Immature natural killer cell (primary cell): ENCODE results near the gene CLECL1. TPM values are rescaled to one million over a fixed set of nuclear protein-coding genes. Genes with fewer than 3 reads are reported as not detected.
A peak's percentile ranks its signal among the peaks of the same experiment; 100 is the strongest.
"Not testable (repeated sequence)": the region's sequence is repeated elsewhere in the genome, so short reads cannot be mapped to it uniquely, and the experiment has no call there.

Experiments used
- DNase-seq, 3 donors: peaks; one replicate each; pipeline ENCODE4 v3.0.0; 2022; ENCODE audit warnings: mixed read lengths in 1 of 3
- H3K27ac Mint-ChIP-seq, 6 donors: one replicate each; pipeline ENCODE4 v1.8.0; 2020; ENCODE audit warnings: mixed read lengths in 6 of 6, mild to moderate bottlenecking in 5 of 6, inconsistent platforms in 4 of 6, moderate library complexity in 3 of 6
- H3K27me3 Mint-ChIP-seq, 3 donors: one replicate each; pipeline ENCODE4 v1.8.0; 2020 to 2021; ENCODE audit warnings: low read depth in 3 of 3, mild to moderate bottlenecking in 3 of 3, mixed read lengths in 3 of 3, moderate library complexity in 3 of 3, inconsistent platforms in 1 of 3
- H3K36me3 Mint-ChIP-seq, 3 donors: one replicate each; pipeline ENCODE4 v1.8.0; 2020; ENCODE audit warnings: mixed read lengths in 3 of 3, inconsistent platforms in 2 of 3, mild to moderate bottlenecking in 2 of 3
- H3K4me1 Mint-ChIP-seq, 2 donors: one replicate each; pipeline ENCODE4 v1.8.0; 2020; ENCODE audit warnings: inconsistent platforms in 2 of 2, mild to moderate bottlenecking in 2 of 2, mixed read lengths in 2 of 2, moderate library complexity in 1 of 2
- H3K4me3 Mint-ChIP-seq, 5 donors: one replicate each; pipeline ENCODE4 v1.8.0; 2020; ENCODE audit warnings: mild to moderate bottlenecking in 5 of 5, mixed read lengths in 5 of 5, inconsistent platforms in 3 of 5, moderate library complexity in 3 of 5
- H3K9me3 Mint-ChIP-seq, 6 donors: one replicate each; pipeline ENCODE4 v1.8.0; 2020; ENCODE audit warnings: mild to moderate bottlenecking in 6 of 6, mixed read lengths in 6 of 6, inconsistent platforms in 4 of 6, moderate library complexity in 3 of 6
- polyA plus RNA-seq, 3 donors: library from polyadenylated mRNA; unstranded; fragments of 300-500 nt; fragmentation: Illumina TruSeq; gene quantifications; one replicate each; pipeline ENCODE4 v1.2.3, GENCODE V29; 2021

CLECL1 gene
- polyA plus RNA-seq, 3 donors from 2014 or later, result 1.2 to 3.5 TPM; not detected in 1

DNA sequence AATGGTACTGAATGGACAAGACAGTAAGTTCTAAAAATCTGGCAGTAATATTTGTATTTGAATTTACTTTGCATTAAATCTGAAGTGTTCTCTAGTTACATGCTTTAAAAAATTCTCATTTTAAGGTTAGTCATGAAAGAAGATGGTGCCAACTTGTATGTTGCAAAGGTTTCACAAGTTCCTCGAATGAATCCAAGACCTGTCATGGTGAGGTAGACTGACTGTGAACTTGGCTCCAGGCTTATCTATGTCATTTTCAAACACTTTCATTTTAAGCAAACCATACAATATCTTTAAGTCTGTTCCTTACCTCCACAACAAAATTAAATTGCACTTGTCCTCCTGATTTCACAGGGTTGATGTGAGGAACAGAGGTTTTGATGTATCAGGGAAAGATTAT lies 40.0 kb downstream of the CLECL1 start:
- H3K4me1 Mint-ChIP-seq, result peaks cover 29 to 51% of the 10 kb centered on the region in 2 donors
- H3K27ac Mint-ChIP-seq, result peak overlapping the region in 5 of 6 donors; percentile 74 to 82 (median 80)
- peaks cover 0 to 12% (median 6%) of the 10 kb centered on the region in 6 donors for H3K9me3 Mint-ChIP-seq
- no peak for DNase-seq
- peaks cover 0 to 1% (median 1%) of the 10 kb centered on the region in 3 donors for H3K27me3 Mint-ChIP-seq
- H3K4me3 Mint-ChIP-seq, result no peak overlapping the region
- H3K36me3 Mint-ChIP-seq, result peaks cover 72 to 92% (median 82%) of the 10 kb centered on the region in 3 donors

DNA sequence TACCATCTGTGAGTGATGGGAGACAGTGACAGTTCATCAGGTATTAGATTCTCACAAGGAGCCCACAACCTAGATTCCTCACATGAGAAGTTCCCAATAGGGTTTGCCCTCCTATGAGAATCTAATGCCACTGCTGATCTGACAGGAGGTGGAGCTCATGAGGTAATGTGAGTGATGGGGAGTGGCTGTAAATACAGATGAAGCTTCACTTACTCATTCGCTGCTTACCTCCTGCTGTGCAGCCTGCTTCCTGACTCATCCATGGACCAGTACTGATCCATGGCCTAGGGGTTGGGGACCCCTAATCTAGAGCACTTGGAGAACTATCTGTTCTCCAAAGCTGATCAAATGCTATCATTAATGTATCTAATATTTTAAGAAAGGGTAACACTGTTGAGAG lies 45.7 kb downstream of the CLECL1 start:
- H3K9me3 Mint-ChIP-seq, result peaks cover 8 to 21% (median 13%) of the 10 kb centered on the region in 6 donors
- H3K36me3 Mint-ChIP-seq, result peaks cover 66 to 71% (median 69%) of the 10 kb centered on the region in 3 donors
- peak overlapping the region in 2 of 5 donors; percentile 46 to 53 for H3K4me3 Mint-ChIP-seq
- peaks cover 0 to 1% (median 0%) of the 10 kb centered on the region in 3 donors for H3K27me3 Mint-ChIP-seq
- H3K27ac Mint-ChIP-seq, result peak overlapping the region; percentile 35 to 89 (median 84)
- H3K4me1 Mint-ChIP-seq, result peaks cover 66 to 95% of the 10 kb centered on the region in 2 donors
- no peak for DNase-seq

- peak overlapping the region; percentile 60 to 80 (median 73) for H3K4me3 Mint-ChIP-seq
- DNase-seq, result no peak
- H3K9me3 Mint-ChIP-seq, result peaks cover 8 to 21% (median 13%) of the 10 kb centered on the region in 6 donors
- peaks cover 0 to 1% (median 0%) of the 10 kb centered on the region in 3 donors for H3K27me3 Mint-ChIP-seq
- peaks cover 65 to 69% (median 66%) of the 10 kb centered on the region in 3 donors for H3K36me3 Mint-ChIP-seq
- H3K4me1 Mint-ChIP-seq, result peaks cover 57 to 93% of the 10 kb centered on the region in 2 donors
- peak overlapping the region; percentile 82 to 93 (median 88) for H3K27ac Mint-ChIP-seq
Measured at GRCh38 chr12:9685915-9686314, 47.0 kb downstream of the CLECL1 start.

DNA sequence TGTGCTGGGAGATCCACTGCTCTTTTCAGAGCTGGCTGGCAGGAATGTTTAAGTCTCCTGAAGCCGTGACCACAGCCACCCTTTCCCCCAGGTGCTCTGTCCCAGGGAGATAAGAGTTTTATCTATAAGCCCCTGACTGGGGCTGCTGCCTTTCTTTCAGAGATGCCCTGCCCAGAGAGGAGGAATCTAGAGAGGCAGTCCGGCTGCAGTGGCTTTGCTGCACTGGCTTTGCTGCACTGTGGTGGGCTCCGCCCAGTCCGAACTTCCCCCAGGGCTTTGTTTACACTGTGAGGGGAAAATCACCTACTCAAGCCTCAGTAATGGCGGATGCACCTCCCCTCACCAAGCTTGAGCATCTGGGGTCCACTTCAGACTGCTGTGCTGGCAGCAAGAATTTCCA lies 47.5 kb downstream of the CLECL1 start:
- peak overlapping the region; percentile 82 to 93 (median 88) for H3K27ac Mint-ChIP-seq
- peak in 1 of 3 donors; percentile 5 for DNase-seq
- peaks cover 8 to 21% (median 13%) of the 10 kb centered on the region in 6 donors for H3K9me3 Mint-ChIP-seq
- not testable (repeated sequence) for H3K27me3 Mint-ChIP-seq
- peaks cover 65 to 69% (median 66%) of the 10 kb centered on the region in 3 donors for H3K36me3 Mint-ChIP-seq
- H3K4me3 Mint-ChIP-seq, result peak overlapping the region; percentile 60 to 80 (median 73)
- peaks cover 52 to 93% of the 10 kb centered on the region in 2 donors for H3K4me1 Mint-ChIP-seq

GRCh38 chr12:9682949-9683348 lies 49.9 kb downstream of the CLECL1 start:
- H3K36me3 Mint-ChIP-seq, result peaks cover 60 to 65% (median 62%) of the 10 kb centered on the region in 3 donors
- peaks cover 7 to 17% (median 9%) of the 10 kb centered on the region in 6 donors for H3K9me3 Mint-ChIP-seq
- not testable (repeated sequence) for DNase-seq, H3K27me3 Mint-ChIP-seq
- H3K4me1 Mint-ChIP-seq, result peaks cover 57 to 96% of the 10 kb centered on the region in 2 donors
- peak overlapping the region in 2 of 5 donors; percentile 48 to 49 for H3K4me3 Mint-ChIP-seq
- H3K27ac Mint-ChIP-seq, result peak overlapping the region; percentile 20 to 80 (median 65)

- H3K27me3 Mint-ChIP-seq, DNase-seq: not testable (repeated sequence)
- Mint-ChIP-seq H3K4me1 (peaks cover 57 to 96% of the 10 kb centered on the region in 2 donors), H3K27ac (peak overlapping the region in 5 of 6 donors; percentile 26 to 80 (median 57)), H3K4me3 (peak overlapping the region in 1 of 5 donors; percentile 10), H3K36me3 (peaks cover 60 to 66% (median 61%) of the 10 kb centered on the region in 3 donors), H3K9me3 (peaks cover 7 to 17% (median 9%) of the 10 kb centered on the region in 6 donors)
Measured at GRCh38 chr12:9682508-9682907, 50.4 kb downstream of the CLECL1 start.

DNA sequence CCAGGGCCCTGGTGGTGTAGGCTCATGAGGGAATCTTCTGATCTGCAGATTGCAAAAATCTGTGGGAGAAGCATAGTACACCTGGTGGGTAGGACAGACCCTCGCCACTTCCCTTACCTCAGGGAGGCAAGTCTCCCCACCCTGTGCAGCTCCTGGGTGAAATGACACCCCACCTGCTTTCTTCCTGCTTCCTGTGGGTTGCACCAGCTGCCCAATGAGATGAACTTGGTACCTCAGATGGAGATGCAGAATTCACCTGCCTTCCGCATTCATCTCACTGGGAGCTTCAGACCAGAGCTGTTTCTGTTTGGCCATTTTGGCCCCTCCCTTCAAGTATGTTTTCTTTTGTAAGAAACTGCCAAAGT lies 58.7 kb downstream of the CLECL1 start:
- Mint-ChIP-seq H3K4me1 (peaks cover 74 to 98% of the 10 kb centered on the region in 2 donors), H3K27ac (peak overlapping the region; percentile 57 to 96 (median 94)), H3K36me3 (peaks cover 32 to 55% (median 39%) of the 10 kb centered on the region in 3 donors), H3K27me3 (peaks cover 0 to 4% (median 0%) of the 10 kb centered on the region in 3 donors), H3K4me3 (peak overlapping the region; percentile 70 to 89 (median 75)), H3K9me3 (no peaks in the 10 kb centered on the region)
- DNase-seq, result peak in 1 of 3 donors; percentile 37

- peak overlapping the region; percentile 86 to 96 (median 94) for H3K27ac Mint-ChIP-seq
- peaks cover 0 to 3% (median 0%) of the 10 kb centered on the region in 3 donors for H3K27me3 Mint-ChIP-seq
- DNase-seq, result peak in 2 of 3 donors; percentile 12 to 45
- H3K36me3 Mint-ChIP-seq, result peaks cover 31 to 53% (median 39%) of the 10 kb centered on the region in 3 donors
- H3K9me3 Mint-ChIP-seq, result no peaks in the 10 kb centered on the region
- H3K4me3 Mint-ChIP-seq, result peak overlapping the region; percentile 70 to 89 (median 75)
- peaks cover 76 to 99% of the 10 kb centered on the region in 2 donors for H3K4me1 Mint-ChIP-seq
Measured at GRCh38 chr12:9673404-9674225, 59.3 kb downstream of the CLECL1 start.

Other genes starting within 250 kb of the CLECL1 start
- gene KLRB1, start 125.2 kb downstream of the CLECL1 start, polyA plus RNA-seq, result 100 to 1,000 TPM; 303 to 351 (median 347) TPM
- gene CLEC2D, start 63.4 kb downstream of the CLECL1 start, polyA plus RNA-seq, result 10 to 100 TPM; 37.7 to 57.3 (median 38.7) TPM
- gene CD69, start 27.8 kb upstream of the CLECL1 start, polyA plus RNA-seq, result 100 to 1,000 TPM; 142 to 434 (median 240) TPM
- 1,000 to 10,000 TPM; 1,026 to 1,807 (median 1,127) TPM for gene KLRF1, start 94.4 kb upstream of the CLECL1 start, polyA plus RNA-seq
- 100 to 1,000 TPM in 2 of 3 donors, 10 to 100 TPM in 1; 92.8 to 134 (median 130) TPM for gene CLEC2B, start 136.3 kb upstream of the CLECL1 start, polyA plus RNA-seq
- 1 to 10 TPM in 1 of 3 donors, under 1 TPM in 1, not detected in 1; 0.94 to 3.4 TPM for gene KLRF2, start 148.4 kb upstream of the CLECL1 start, polyA plus RNA-seq
- gene CLEC2A, start 199.3 kb upstream of the CLECL1 start, polyA plus RNA-seq, result not detected
- gene CLEC12A, start 238.3 kb upstream of the CLECL1 start, polyA plus RNA-seq, result 1 to 10 TPM; 2.9 to 5.6 (median 4.3) TPM